HFF-Myc (cell line): ENCODE data around the gene RECQL.

Experiments
- DNase-seq: peaks from one replicate; pipeline ENCODE4 v3.0.0-alpha.2; 2011; ENCODE audit warnings: low read depth; ENCODE audit errors: extremely low read depth
- H3K4me3 ChIP-seq: replicated peaks from 2 replicates; pipeline ENCODE4 v1.5.1; 2011; ENCODE audit warnings: low read depth, mild to moderate bottlenecking, control low read depth, low read length
- CTCF ChIP-seq: IDR thresholded peaks from 2 replicates; pipeline ENCODE4 v1.5.1; 2012; ENCODE audit warnings: mild to moderate bottlenecking, low read depth, low read length, control low read depth; ENCODE audit errors: missing control alignments

The RECQL gene

GRCh38 chr12:21507849-21508248 lies 6.4 kb upstream of the RECQL start:
- no peak for DNase-seq
- no peak for TF ChIP-seq CTCF
- H3K4me3 ChIP-seq: no peak overlapping the region

DNA sequence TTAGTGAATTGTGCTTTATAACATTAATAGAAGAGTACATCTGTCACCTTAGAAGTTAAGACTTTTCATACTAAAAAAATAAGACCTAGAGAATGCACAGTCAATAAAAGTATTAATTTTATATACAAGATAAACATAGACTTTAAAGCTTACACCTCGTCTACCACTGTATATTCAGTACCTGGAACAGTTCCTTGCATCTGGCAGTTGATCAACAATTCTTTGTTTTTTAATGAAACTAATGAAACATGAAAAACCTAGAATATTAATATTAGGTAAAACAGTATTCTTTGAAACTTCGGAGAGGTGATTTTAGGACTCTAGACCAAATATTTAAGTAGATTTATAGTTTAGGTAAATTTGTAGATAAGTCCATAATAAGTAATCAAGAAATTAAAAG lies 4.5 kb upstream of the RECQL start:
- DNase-seq: no peak
- H3K4me3 ChIP-seq: no peak overlapping the region
- no peak for TF ChIP-seq CTCF

- H3K4me3 ChIP-seq: peak overlapping the region; percentile 80
- no peak for DNase-seq
Measured at GRCh38 chr12:21502872-21503271, 1.4 kb upstream of the RECQL start.

GRCh38 chr12:21502164-21502496 lies 695 bp upstream of the RECQL start:
- DNase-seq: no peak
- TF ChIP-seq CTCF: no peak

More at GRCh38 chr12:21502872-21503271, 1.4 kb upstream of the RECQL start:
- no peak for TF ChIP-seq CTCF

DNA sequence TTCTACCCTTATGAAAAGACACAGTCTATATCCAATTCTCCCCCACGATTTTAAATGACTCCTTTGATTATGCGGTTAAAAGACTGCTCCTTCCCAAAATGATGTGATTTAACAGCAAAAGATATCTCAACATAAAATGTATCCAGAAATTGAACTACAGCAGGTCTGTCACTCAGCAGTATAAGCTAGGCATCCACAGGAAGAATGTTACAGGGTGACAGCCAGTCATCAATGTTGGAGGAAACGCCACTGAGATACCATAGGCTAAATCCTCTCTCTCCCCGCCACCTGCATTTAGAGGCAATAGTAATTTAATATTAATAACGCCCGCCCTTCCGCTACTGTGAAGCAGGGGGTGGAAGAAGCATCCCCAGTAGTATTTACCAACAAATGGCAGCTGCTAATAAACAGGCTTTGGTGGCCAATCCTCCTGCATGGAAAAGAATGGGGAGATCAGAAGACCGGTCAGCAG lies 613 bp downstream of the RECQL start:
- TF ChIP-seq CTCF: no peak
- DNase-seq: no peak
- peak overlapping the region; percentile 80 for H3K4me3 ChIP-seq

More at GRCh38 chr12:21502164-21502496, 695 bp upstream of the RECQL start:
- peak overlapping the region; percentile 80 for H3K4me3 ChIP-seq

DNA sequence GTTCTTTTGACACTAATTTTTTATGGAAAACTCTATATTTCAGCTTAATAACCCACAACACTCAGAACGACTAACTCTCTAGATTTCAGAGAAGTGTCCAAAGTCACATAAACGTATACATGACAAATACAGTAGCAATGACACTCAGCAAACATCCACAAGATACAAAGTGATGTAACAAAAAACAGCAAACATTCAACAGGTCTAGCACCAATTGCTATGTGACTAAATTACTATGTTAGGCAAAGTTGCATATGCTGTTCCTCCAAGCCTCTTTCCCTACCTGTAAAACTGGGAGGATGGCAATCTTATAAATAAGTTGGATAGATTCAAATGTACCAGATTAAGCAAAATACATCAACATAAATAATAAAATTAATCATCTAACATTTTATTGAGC lies 1.7 kb downstream of the RECQL start:
- peak overlapping the region; percentile 80 for H3K4me3 ChIP-seq
- TF ChIP-seq CTCF: no peak

GRCh38 chr12:21485998-21486397 lies 15.4 kb downstream of the RECQL start:
- no peak for TF ChIP-seq CTCF
- DNase-seq: no peak
- H3K4me3 ChIP-seq: no peak overlapping the region

More for the DNA sequence above, 1.7 kb downstream of the RECQL start:
- no peak for DNase-seq
